ENCODE data around the gene EFCAB6.
A peak's percentile ranks its signal among the peaks of the same experiment; 100 is the strongest.

EFCAB6 gene

DNA sequence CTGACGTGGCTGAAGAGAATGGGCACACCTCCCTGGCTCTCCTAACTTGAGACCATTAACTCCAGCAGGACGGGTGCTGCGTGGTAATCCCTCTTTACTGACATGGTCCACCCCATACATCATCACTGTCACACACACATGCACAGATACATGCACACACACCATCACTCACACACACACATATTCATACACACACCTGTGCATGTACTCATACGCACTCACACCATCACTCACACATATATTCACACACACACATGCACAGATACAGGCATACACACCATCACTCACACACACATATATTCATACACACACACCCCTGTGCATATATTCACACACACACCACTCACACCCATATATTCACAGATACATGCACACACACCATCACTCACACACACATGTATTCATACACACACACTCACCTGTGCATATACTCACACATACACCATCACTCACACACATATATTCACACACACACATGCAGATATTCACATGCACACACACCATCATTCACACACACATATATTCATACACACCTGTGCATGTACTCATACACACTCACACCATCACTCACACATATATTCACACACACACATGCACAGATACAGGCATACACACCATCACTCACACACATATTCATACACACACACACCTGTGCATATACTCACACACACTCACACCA lies 74.8 kb downstream of the EFCAB6 start:
- no peaks in the 10 kb centered on the region for H3K4me1 Mint-ChIP-seq

DNA sequence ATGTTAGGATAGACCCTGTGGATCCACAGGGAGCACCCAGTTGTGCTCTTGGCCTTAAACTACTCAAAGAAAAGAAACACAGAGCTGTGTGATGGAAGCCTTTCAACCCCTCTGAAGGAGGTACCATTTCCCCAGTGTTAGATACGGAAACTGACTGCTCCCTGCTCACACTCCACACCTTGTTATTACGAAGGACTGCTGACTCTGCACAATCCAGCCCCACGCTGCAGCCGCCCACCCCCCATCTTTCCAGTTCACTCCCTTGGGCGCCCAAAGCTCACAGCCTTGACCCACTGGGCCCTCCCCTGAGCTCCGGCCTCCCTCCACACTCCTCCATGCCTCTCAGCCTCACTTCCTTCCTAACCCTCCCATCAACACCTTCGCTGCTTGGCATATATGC lies 75.5 kb downstream of the EFCAB6 start:
- Mint-ChIP-seq H3K4me1 (no peaks in the 10 kb centered on the region), H3K9me3 (no peaks in the 10 kb centered on the region), H3K27ac (no peak overlapping the region), H3K36me3 (no peaks in the 10 kb centered on the region), H3K4me3 (no peak overlapping the region), H3K27me3 (no peaks in the 10 kb centered on the region)

More for the DNA sequence above, 74.8 kb downstream of the EFCAB6 start:
- Mint-ChIP-seq H3K27me3 (no peaks in the 10 kb centered on the region), H3K36me3 (no peaks in the 10 kb centered on the region), H3K4me3 (no peak overlapping the region), H3K27ac (no peak overlapping the region), H3K9me3 (no peaks in the 10 kb centered on the region)

DNA sequence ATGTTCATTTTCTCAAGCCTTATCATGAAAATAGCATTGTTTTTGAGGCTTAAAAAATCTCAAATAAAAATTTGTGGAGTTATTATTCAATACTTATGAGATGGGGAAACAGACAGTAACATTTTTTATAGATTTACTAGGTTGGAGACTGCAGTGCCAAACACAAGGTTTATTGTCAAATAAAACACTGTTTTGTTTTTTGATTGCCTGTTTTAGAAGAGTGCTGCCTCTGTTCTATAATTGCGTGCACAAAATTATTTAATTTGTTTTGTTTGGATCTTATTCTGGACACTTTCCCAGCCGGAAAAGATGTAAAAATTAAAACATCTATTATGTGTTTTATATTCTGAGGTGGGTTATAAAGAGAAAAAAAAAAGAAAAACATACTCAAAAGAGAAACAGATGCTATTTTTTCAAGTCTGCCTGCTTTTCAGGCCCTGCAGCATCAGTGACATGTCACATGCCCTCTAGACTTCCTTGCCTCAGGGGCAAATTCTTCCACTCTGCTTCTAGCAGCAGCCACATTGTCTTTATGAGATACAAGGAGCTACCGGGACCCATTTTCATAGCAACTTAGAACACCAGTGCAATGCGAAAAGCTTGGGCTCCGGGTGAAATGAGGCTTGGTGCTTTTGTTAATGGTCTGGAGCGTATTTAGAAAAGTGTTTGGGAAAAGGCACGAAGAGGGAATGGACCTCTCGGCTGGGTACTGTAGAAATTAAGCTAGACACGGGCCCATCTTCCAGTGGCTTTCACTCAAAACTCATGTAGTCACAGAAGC lies 77.5 kb downstream of the EFCAB6 start:
- Mint-ChIP-seq H3K27me3 (peaks cover 2% of the 10 kb centered on the region), H3K4me1 (no peaks in the 10 kb centered on the region), H3K4me3 (no peak overlapping the region), H3K27ac (no peak overlapping the region), H3K9me3 (no peaks in the 10 kb centered on the region), H3K36me3 (peaks cover 1% of the 10 kb centered on the region)

- H3K36me3 Mint-ChIP-seq = peaks cover 2% of the 10 kb centered on the region
Measured at GRCh38 chr22:43733138-43733537, 79.0 kb downstream of the EFCAB6 start.

GRCh38 chr22:43731988-43732387 lies 80.1 kb downstream of the EFCAB6 start:
- Mint-ChIP-seq H3K27me3 (peaks cover 4% of the 10 kb centered on the region), H3K4me1 (no peaks in the 10 kb centered on the region), H3K36me3 (peaks cover 2% of the 10 kb centered on the region), H3K9me3 (no peaks in the 10 kb centered on the region), H3K27ac (no peak overlapping the region), H3K4me3 (no peak overlapping the region)

More at GRCh38 chr22:43733138-43733537, 79.0 kb downstream of the EFCAB6 start:
- Mint-ChIP-seq H3K27ac (no peak overlapping the region), H3K9me3 (no peaks in the 10 kb centered on the region), H3K4me1 (no peaks in the 10 kb centered on the region), H3K4me3 (no peak overlapping the region), H3K27me3 (peaks cover 4% of the 10 kb centered on the region)

- no peaks in the 10 kb centered on the region for H3K4me1 Mint-ChIP-seq
- H3K4me3 Mint-ChIP-seq = no peak overlapping the region
- H3K36me3 Mint-ChIP-seq = peaks cover 2% of the 10 kb centered on the region
- H3K27me3 Mint-ChIP-seq = peaks cover 4% of the 10 kb centered on the region
- no peaks in the 10 kb centered on the region for H3K9me3 Mint-ChIP-seq
- no peak overlapping the region for H3K27ac Mint-ChIP-seq
Measured at GRCh38 chr22:43726964-43727543, 85.1 kb downstream of the EFCAB6 start.

GRCh38 chr22:43726322-43726721 lies 85.8 kb downstream of the EFCAB6 start:
- Mint-ChIP-seq H3K27ac (no peak overlapping the region), H3K4me3 (no peak overlapping the region), H3K27me3 (peaks cover 4% of the 10 kb centered on the region), H3K36me3 (peaks cover 2% of the 10 kb centered on the region), H3K4me1 (no peaks in the 10 kb centered on the region), H3K9me3 (no peaks in the 10 kb centered on the region)

DNA sequence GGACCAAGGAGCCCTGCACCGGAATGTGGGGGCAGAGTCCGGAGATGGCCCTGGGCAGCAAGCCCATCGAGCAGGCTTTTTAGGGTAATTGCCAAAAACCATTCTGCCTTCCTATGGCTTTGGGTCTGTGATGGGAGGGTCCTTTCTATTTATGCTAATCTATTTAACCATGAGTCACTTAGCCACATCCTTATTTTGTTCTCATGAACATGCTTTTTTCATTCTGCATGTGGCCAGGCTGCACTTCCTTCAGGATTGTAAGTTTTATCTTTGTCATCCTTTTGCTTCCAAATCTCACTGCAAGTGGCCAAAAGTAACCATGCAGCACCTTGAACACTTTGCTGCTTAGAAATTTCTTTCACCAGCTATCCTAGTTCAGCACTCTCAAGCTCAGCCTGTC lies 88.3 kb downstream of the EFCAB6 start:
- H3K27me3 Mint-ChIP-seq = no peaks in the 10 kb centered on the region
- H3K4me3 Mint-ChIP-seq = no peak overlapping the region
- H3K9me3 Mint-ChIP-seq = no peaks in the 10 kb centered on the region
- H3K4me1 Mint-ChIP-seq = no peaks in the 10 kb centered on the region
- no peaks in the 10 kb centered on the region for H3K36me3 Mint-ChIP-seq
- H3K27ac Mint-ChIP-seq = no peak overlapping the region

- peak overlapping the region; percentile 13 for H3K27ac Mint-ChIP-seq
- no peaks in the 10 kb centered on the region for H3K36me3 Mint-ChIP-seq
- no peaks in the 10 kb centered on the region for H3K4me1 Mint-ChIP-seq
- H3K4me3 Mint-ChIP-seq = no peak overlapping the region
- no peaks in the 10 kb centered on the region for H3K27me3 Mint-ChIP-seq
- no peaks in the 10 kb centered on the region for H3K9me3 Mint-ChIP-seq
Measured at GRCh38 chr22:43722444-43722843, 89.7 kb downstream of the EFCAB6 start.

- H3K27ac Mint-ChIP-seq = no peak overlapping the region
- no peaks in the 10 kb centered on the region for H3K4me1 Mint-ChIP-seq
- no peaks in the 10 kb centered on the region for H3K36me3 Mint-ChIP-seq
- H3K4me3 Mint-ChIP-seq = no peak overlapping the region
- no peaks in the 10 kb centered on the region for H3K27me3 Mint-ChIP-seq
- H3K9me3 Mint-ChIP-seq = no peaks in the 10 kb centered on the region
Measured at GRCh38 chr22:43720716-43721115, 91.4 kb downstream of the EFCAB6 start.

DNA sequence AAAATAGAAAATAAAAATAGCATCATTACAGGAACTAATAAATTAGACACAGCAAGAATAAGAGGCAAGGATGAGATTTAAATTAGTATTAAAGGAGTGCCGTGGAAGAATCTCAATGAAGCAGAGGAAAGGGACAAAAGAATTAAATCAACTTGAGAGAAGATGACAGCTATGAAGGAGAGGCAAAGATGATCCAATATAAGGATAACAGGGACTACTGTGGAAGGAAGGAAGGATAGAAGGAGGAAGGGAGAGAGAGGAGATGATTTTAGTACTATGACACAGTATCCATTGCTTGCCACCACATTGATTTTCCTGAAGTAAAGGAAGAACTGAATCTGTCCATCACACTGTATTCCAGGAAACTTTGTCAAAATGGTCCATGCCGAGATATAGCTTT lies 98.0 kb downstream of the EFCAB6 start:
- H3K4me3 Mint-ChIP-seq = no peak overlapping the region
- H3K4me1 Mint-ChIP-seq = no peaks in the 10 kb centered on the region
- H3K27ac Mint-ChIP-seq = no peak overlapping the region
- H3K9me3 Mint-ChIP-seq = no peaks in the 10 kb centered on the region
- H3K27me3 Mint-ChIP-seq = no peaks in the 10 kb centered on the region
- H3K36me3 Mint-ChIP-seq = no peaks in the 10 kb centered on the region

DNA sequence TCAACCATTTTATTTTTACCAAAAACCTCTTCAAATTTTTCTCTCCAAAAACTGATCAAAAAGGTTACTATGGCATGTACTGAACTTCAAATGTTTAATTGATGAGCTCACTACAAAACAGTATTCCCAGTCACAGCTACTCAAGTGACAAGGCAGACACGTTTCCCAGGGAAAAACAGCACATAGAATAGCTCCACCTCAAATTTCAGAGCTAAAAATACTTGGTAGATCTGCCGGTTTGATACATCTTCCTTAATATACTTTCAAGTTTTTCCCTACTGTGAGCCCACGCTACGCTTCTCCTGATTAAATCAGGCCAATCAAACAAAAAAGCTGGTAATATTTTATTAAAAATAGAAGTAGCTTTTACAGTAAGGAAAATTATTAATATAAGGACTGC lies 100.4 kb downstream of the EFCAB6 start:
- Mint-ChIP-seq H3K27ac (no peak overlapping the region), H3K4me1 (no peaks in the 10 kb centered on the region), H3K36me3 (no peaks in the 10 kb centered on the region), H3K4me3 (no peak overlapping the region), H3K27me3 (peaks cover 4% of the 10 kb centered on the region), H3K9me3 (no peaks in the 10 kb centered on the region)

DNA sequence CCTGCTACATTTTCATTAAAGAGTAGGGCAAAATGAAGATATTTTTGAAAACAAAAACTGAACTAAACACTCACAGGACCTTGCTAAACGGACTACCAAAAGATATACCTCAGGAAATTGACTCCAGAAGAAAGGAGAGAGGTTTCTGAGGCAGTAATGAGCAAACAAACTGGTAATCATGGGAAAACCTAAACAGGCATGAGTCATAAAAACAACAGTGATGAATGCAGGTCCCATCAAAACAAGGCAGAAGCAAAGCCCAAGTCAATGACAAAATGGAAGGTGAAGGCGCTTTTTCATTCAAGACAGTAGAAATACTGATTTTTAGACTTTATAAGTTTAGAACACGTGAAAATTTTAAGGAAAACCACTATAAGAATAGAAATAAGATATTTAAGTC lies 104.5 kb downstream of the EFCAB6 start:
- Mint-ChIP-seq H3K27me3 (peaks cover 11% of the 10 kb centered on the region), H3K4me3 (no peak overlapping the region), H3K4me1 (no peaks in the 10 kb centered on the region), H3K36me3 (peaks cover 10% of the 10 kb centered on the region), H3K27ac (no peak overlapping the region), H3K9me3 (peaks cover 21% of the 10 kb centered on the region)

DNA sequence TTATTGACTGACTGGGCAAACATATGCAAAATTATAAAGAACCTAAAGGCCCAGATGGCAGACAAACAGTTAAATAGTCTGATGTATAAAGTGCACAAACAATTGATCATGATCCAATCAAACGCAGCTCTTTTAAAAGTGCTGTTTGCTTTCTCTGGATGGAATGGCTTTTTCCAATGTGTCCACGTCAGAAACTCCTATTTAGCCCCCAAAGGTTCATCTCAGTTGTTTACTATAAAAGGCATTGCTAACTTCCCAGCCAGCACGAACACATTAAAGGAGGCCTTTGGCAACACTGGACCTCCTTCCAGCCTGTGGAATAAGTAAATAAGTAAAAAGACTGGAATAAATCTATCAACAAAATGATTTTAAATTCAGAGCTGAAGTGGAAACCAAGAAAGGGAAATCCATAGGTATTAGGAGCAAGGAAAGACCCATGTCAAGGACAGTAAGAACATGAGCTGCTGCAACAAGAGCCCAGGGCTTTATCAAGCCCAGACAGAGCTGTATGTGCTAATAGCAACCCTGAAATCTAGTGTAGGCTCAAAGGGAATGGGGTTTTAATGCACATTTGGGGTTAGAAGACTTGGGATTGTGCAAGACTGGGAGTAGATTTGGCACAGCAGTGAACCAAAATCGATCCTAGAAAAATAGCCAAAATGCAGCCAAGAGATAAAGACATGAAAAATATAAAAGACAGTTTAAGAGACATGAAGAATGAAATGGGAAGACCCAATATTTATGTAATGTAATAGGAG lies 105.4 kb downstream of the EFCAB6 start:
- no peaks in the 10 kb centered on the region for H3K4me1 Mint-ChIP-seq
- H3K4me3 Mint-ChIP-seq = no peak overlapping the region
- no peak overlapping the region for H3K27ac Mint-ChIP-seq
- H3K27me3 Mint-ChIP-seq = peaks cover 11% of the 10 kb centered on the region
- H3K36me3 Mint-ChIP-seq = peaks cover 10% of the 10 kb centered on the region
- H3K9me3 Mint-ChIP-seq = peaks cover 21% of the 10 kb centered on the region

DNA sequence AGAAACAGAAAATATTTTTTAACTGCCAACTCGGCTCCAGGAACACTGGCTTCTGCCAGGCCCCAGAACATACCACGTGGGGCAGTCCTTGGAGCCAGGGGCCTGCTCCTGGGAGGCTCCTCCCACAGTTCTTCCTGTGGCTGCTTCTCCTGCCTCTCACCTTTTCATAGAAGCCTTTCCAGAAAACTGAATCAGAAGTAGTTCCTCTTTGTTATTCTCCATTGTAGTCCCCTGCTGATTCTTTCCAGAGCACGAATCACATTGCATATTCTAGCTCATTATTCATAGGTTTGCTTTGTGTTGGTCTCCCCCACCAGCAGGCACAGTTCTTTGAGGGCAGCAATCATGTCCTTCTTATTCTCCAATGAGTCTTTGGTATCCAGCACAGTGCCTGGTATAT lies 106.0 kb downstream of the EFCAB6 start:
- H3K4me1 Mint-ChIP-seq = no peaks in the 10 kb centered on the region
- H3K36me3 Mint-ChIP-seq = peaks cover 10% of the 10 kb centered on the region
- H3K27ac Mint-ChIP-seq = no peak overlapping the region
- peaks cover 21% of the 10 kb centered on the region for H3K9me3 Mint-ChIP-seq
- no peak overlapping the region for H3K4me3 Mint-ChIP-seq
- H3K27me3 Mint-ChIP-seq = peaks cover 11% of the 10 kb centered on the region
